Stimulated activated CD4-positive, alpha-beta T cell treated with anti-CD3 and anti-CD28 coated beads, Interleukin-1b, Interleukin-23, amount 100 ng/mL, for 48 hours (primary cell): ENCODE measurements around the gene LCE2B.
"Not testable (repeated sequence)": the region's sequence is repeated elsewhere in the genome, so short reads cannot be mapped to it uniquely, and the experiment has no call there.

Experiments
- DNase-seq: peaks from one replicate; pipeline ENCODE4 v3.0.0-alpha.2; 2020

Gene LCE2B

GRCh38 chr1:152685823-152686222 lies at the start of gene LCE2B:
LCE2B (plus strand) TSS chr1:152686123; CDS start chr1:152686844, 721 bp downstream.
- not testable (repeated sequence) for DNase-seq

DNA sequence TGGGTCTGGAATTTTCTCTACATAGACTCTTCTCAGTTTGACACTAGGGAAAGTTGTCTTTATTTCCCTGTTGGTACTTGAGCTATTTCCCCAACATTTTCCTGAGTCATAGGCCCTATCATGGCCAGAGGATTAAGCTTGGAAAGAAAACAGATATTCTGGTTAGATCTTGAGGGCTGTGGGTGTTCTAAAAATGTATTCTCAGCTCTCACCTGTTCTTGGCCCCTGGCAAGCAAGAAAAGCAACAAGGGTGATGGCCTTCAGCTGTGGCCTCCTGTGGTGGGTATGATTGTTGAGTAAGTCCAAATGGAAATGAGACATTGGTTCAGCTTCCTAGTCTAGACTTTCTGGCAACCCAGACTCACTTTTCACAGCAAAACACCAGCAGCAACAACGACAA lies 45.6 kb upstream of the LCE2B start:
- no peak for DNase-seq

- no peak for DNase-seq
Observed at GRCh38 chr1:152643945-152644344, 42.0 kb upstream of the LCE2B start.

DNA sequence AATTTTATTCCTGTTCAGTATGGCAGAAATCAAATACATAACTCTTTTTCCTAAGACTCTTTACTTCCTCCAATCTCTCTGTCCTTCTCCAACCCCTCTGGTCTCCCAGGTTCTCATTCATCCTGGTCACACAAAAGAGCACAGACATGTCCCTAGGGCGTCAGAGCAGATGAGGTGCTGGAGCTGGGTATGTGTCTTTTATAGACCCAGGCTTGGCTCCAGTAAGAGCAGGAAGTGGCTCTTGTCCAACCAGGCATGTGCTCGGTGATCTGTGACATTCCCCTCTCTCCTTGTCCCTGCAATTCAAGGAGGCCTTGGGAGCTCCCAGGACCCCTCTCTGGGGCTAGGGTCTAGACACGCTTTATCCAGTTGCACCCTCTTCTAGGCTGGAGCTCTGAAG lies 40.8 kb upstream of the LCE2B start:
- DNase-seq: no peak

- DNase-seq: no peak
Observed at GRCh38 chr1:152646656-152647055, 39.3 kb upstream of the LCE2B start.

GRCh38 chr1:152654110-152654509 lies 31.8 kb upstream of the LCE2B start:
- peak; percentile 61 for DNase-seq

GRCh38 chr1:152656459-152656858 lies 29.5 kb upstream of the LCE2B start:
- DNase-seq: no peak

- no peak for DNase-seq
Observed at GRCh38 chr1:152657677-152658076, 28.2 kb upstream of the LCE2B start.

DNA sequence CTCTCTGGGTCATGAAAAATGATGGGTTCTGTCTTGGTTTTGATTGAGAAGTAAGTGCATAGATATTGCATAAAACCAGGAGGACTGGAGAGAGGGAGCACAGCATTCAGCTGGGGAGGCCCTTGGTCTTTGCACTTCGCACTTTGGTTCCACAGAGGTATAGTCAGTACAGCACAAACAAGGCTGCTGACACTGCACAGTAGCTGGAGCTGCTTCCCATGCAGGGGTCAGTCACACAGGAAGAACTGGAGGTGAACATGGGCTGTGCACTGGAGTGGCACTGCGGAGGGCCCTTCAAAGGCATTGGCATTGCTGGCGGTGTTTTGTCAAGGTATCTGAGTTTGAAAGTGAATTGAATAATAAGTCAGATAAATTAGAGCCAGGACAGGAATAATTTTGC lies 27.3 kb upstream of the LCE2B start:
- no peak for DNase-seq

GRCh38 chr1:152663098-152663497 lies 22.8 kb upstream of the LCE2B start, which contains the start of gene LCE2D:
LCE2D (plus strand) TSS chr1:152663380; CDS start chr1:152664106, 726 bp downstream.
- no peak for DNase-seq

DNA sequence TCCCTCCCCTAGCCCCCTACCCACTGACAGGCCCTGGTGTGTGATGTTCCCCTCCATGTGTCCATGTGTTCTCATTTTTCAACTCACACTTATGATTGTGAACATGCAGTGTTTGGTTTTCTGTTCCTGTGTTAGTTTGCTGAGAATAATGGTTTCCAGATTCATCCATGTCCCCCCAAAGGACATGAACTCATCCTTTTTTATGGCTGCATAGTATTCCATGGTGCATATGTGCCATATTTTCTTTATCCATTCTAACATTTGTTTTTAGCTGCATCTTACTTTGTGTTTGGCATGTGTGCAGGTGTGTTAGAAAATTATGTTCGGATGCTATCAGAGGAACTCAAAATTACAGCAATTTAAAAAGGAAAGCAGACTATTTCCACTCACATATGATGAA lies 19.8 kb upstream of the LCE2B start:
- not testable (repeated sequence) for DNase-seq

- no peak for DNase-seq
Observed at GRCh38 chr1:152667648-152668047, 18.3 kb upstream of the LCE2B start.

- DNase-seq: no peak
Observed at GRCh38 chr1:152673016-152673415, 12.9 kb upstream of the LCE2B start.

- not testable (repeated sequence) for DNase-seq
Observed at GRCh38 chr1:152674983-152675382, 10.9 kb upstream of the LCE2B start, which contains the start of gene LCE2C. LCE2C (plus strand) TSS chr1:152675279; CDS start chr1:152676016, 737 bp downstream.

DNA sequence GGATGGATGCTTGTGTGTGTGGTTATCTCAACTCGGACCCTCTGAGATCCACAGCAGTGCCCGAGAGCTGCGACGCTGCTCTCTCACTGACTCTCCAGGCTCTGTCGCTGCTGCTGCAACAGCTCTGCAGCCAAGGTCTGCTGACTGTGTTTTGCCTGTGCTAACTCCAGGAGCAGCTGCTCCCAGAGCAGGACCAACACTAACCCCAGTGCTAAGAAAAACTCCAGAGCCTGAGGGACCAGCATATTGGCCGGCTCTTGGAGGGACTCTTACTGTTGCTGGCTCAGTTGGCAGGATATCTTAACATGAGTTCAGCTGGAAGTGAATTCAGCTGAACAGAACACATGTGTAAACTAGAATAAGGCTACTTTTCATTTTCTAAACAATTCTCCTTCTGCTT lies 6.5 kb upstream of the LCE2B start:
- no peak for DNase-seq

- DNase-seq: no peak
Observed at GRCh38 chr1:152681616-152682015, 4.3 kb upstream of the LCE2B start.

- no peak for DNase-seq
Observed at GRCh38 chr1:152683846-152684245, 2.1 kb upstream of the LCE2B start.

DNA sequence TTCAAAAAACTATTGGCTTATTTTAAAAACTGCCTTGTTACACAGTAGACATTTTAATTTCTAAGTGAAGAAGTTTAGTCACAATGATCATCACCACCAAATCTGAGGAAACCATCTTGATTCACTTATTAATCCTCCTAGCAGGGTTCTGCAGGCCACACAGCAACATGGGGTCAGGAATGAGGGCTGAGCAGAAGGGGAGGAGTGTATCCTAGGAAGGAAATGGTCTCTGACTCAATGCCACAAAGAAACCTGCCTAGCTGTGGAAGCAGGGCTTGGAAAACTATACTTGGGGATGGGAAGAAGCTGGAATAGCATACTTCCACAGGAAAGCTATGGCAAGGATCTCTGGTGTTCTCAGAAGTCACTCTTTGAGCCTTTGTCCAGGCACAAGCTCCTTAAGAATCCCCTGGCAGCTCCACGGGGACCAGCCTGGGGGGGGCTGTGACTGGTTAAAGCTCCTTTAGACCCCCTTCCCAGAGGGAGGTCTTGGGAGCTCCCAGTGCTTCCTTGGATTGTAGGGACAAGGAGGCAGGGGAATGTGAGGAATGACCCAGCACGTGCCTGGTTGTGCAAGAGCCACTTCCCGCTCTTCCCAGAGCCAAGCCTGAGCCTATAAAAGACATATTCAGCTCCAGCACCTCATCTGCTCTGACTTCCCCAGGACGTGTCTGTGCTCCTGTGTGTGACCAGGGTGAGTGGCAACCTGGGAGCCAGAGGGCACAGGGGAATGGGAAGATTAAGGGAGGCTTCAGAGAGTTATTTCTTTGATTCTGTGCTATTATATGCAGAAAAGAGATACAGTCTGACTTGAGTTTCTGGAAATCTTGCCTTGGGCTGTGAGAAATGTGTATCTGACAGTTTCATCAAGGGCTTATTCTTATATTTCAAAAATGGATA lies 12.0 kb downstream of the LCE2B start, which contains the start of gene LCE2A:
LCE2A (plus strand) TSS at position 645 of the 900 bp plus-strand sequence. CDS start 557 bp downstream, outside the sequence.
- DNase-seq: no peak

DNA sequence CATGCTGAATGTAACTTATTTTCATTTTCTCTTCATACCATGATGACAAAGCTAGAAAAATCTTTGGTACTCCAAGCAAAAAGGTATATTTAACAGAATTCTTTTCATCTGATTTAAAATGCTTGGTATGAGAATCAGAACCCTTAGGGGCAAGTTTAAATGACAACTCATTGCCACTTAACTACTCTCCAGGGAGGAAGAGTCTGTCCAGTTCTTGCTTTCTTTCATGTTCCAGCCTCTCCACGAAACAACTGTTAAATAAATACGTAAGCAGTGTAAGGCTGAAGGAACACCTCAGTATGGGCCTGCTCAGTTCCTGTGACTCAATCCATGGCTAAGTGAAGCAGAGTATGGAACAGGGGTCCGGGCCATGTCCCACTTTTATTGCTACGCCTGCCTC lies 13.8 kb downstream of the LCE2B start:
- DNase-seq: no peak

DNA sequence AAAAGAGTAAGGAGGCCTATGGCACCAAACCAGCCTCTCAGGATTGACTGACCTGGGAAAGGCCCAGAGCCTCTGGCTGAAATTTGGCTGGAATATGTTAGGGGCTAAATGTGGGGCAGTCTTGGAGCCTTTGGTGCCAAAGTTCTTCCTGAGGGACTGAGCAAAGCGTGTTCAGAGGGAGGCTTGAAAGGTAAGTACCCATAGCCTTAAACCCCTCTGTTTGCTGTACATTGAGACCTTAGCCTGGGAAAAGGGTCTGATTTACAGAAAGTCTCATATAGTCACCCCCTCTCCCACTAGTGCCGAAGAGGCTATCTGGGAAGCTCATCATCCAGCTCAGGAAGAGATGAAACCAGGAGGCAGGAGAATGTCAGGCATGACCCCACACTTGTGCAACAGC lies 21.9 kb downstream of the LCE2B start, which contains the start of gene LCE4A:
LCE4A (plus strand) TSS at position 301 of the 400 bp plus-strand sequence. CDS start 916 bp downstream, outside the sequence.
- DNase-seq: no peak

GRCh38 chr1:152718238-152718637 lies 32.3 kb downstream of the LCE2B start:
- no peak for DNase-seq

GRCh38 chr1:152725261-152725660 lies 39.3 kb downstream of the LCE2B start:
- DNase-seq: no peak

DNA sequence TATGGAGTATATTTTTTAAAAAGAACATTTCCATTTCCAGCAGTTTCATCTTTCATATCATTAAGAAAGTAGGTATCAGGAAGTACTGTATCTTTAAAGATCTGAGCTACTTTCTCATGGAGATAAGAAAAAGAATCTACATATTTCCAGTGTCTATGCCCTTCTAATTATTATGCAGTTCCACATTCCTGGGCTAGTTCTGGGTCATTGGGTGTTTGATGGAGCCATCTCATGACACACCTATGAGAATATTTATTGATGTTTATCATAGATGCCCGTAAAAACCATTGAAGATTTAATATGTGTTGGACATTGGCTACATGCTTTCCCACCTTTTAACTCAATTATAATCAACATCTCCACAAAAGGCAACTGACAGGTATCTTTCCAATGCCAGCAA lies 43.1 kb downstream of the LCE2B start:
- no peak for DNase-seq

- DNase-seq: no peak
Observed at GRCh38 chr1:152735648-152736047, 49.7 kb downstream of the LCE2B start.
